Adipocyte (in vitro differentiated cells): ENCODE data around the gene CFAP47.
"Not testable (repeated sequence)": the region's sequence is repeated elsewhere in the genome, so short reads cannot be mapped to it uniquely, and the experiment has no call there.

Experiments
- DNase-seq: peaks from one replicate; pipeline ENCODE4 v3.0.0-alpha.2; 2015; ENCODE audit warnings: low read depth
- H3K27me3 ChIP-seq: replicated peaks from 2 replicates; pipeline ENCODE4 v1.7.0; 2013; ENCODE audit warnings: mild to moderate bottlenecking, low read length, moderate library complexity; ENCODE audit not compliant: control insufficient read depth, insufficient read depth
- H3K36me3 ChIP-seq: 2 replicates; pipeline ENCODE4 v1.7.0; 2013; ENCODE audit warnings: low read length, mild to moderate bottlenecking, moderate library complexity; ENCODE audit not compliant: control insufficient read depth, insufficient read depth, severe bottlenecking
- H3K4me1 ChIP-seq: 2 replicates; pipeline ENCODE4 v1.7.0; 2013; ENCODE audit warnings: mild to moderate bottlenecking, low read length, moderate library complexity; ENCODE audit not compliant: control insufficient read depth, insufficient read depth
- H3K4me3 ChIP-seq: 2 replicates; pipeline ENCODE4 v1.7.0; 2013; ENCODE audit warnings: mild to moderate bottlenecking, low read length, moderate library complexity
- H3K9ac ChIP-seq: 2 replicates; pipeline ENCODE4 v1.7.0; 2013; ENCODE audit warnings: mild to moderate bottlenecking, low read length, moderate library complexity
- H3K9me3 ChIP-seq: 2 replicates; pipeline ENCODE4 v1.7.0; 2013; ENCODE audit warnings: mild to moderate bottlenecking, low read length, moderate library complexity; ENCODE audit not compliant: control insufficient read depth

Gene CFAP47

GRCh38 chrX:36234840-36235528, 315.4 kb downstream of the CFAP47 start:
- H3K27me3 ChIP-seq, DNase-seq, H3K9me3 ChIP-seq, H3K9ac ChIP-seq, H3K4me3 ChIP-seq, H3K36me3 ChIP-seq, H3K4me1 ChIP-seq: not testable (repeated sequence)

GRCh38 chrX:36241397-36241796, 321.9 kb downstream of the CFAP47 start:
- Histone ChIP-seq H3K9me3 (no peaks in the 10 kb centered on the region), H3K4me3 (no peak overlapping the region), H3K27me3 (peaks cover 5% of the 10 kb centered on the region), H3K36me3 (no peaks in the 10 kb centered on the region), H3K4me1 (no peaks in the 10 kb centered on the region), H3K9ac (no peak overlapping the region)
- DNase-seq, result no peak

GRCh38 chrX:36266155-36266554, 346.6 kb downstream of the CFAP47 start:
- no peak for DNase-seq
- no peak overlapping the region for H3K4me3 ChIP-seq
- peaks cover 3% of the 10 kb centered on the region for H3K9me3 ChIP-seq
- no peaks in the 10 kb centered on the region for H3K27me3 ChIP-seq
- no peaks in the 10 kb centered on the region for H3K4me1 ChIP-seq
- no peaks in the 10 kb centered on the region for H3K36me3 ChIP-seq
- no peak overlapping the region for H3K9ac ChIP-seq

DNA sequence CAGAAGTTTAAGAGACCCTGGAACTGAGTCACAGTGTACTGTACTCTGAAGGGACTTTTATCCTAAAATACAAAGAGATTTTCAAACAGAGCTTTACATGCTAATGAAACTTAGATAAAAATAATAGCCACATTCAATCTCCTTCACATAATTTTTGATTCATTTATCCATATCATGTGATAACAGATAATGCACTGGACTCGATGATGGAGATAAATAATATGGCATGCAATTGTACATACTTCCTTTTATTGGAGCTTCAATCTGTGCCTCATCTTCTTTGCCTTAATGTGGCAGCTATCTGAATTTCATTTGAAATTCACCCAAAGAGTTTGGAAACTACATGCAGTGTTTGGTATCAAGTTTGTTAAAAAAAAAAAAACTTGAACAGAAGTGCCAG, 390.6 kb downstream of the CFAP47 start:
- no peak for DNase-seq
- H3K9me3 ChIP-seq, result no peaks in the 10 kb centered on the region
- H3K4me1 ChIP-seq, result no peaks in the 10 kb centered on the region
- no peaks in the 10 kb centered on the region for H3K36me3 ChIP-seq
- H3K9ac ChIP-seq, result no peak overlapping the region
- no peaks in the 10 kb centered on the region for H3K27me3 ChIP-seq
- no peak overlapping the region for H3K4me3 ChIP-seq

DNA sequence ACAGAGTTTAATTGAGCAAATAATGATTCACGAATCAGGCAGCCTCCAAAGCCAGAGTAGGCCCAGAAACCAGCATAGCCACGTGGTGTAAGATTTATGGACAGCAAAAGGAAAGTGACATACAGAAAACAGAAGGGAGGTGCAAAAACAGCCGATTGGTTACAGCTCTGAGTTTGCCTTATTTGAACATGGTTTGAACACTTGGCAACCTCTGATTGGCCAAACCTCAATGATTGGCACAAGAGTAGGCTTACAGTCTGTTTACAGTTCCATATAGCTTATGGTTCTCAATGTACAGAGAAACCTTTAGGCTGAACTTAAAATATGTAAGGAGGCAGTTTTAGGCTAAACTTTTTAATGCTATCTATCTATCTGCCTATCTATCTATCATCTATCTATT, 394.8 kb downstream of the CFAP47 start:
- no peak overlapping the region for H3K9ac ChIP-seq
- DNase-seq, result no peak
- no peaks in the 10 kb centered on the region for H3K4me1 ChIP-seq

GRCh38 chrX:36334572-36334971, 415.0 kb downstream of the CFAP47 start:
- H3K4me1 ChIP-seq, result no peaks in the 10 kb centered on the region
- H3K9me3 ChIP-seq, result no peaks in the 10 kb centered on the region
- H3K9ac ChIP-seq, result no peak overlapping the region
- no peaks in the 10 kb centered on the region for H3K36me3 ChIP-seq
- DNase-seq, result no peak
- no peak overlapping the region for H3K4me3 ChIP-seq
- H3K27me3 ChIP-seq, result no peaks in the 10 kb centered on the region

More for the DNA sequence above, 394.8 kb downstream of the CFAP47 start:
- H3K4me3 ChIP-seq, result no peak overlapping the region
- no peaks in the 10 kb centered on the region for H3K36me3 ChIP-seq
- H3K9me3 ChIP-seq, result no peaks in the 10 kb centered on the region
- H3K27me3 ChIP-seq, result no peaks in the 10 kb centered on the region

- no peaks in the 10 kb centered on the region for H3K36me3 ChIP-seq
- no peaks in the 10 kb centered on the region for H3K9me3 ChIP-seq
- no peak overlapping the region for H3K4me3 ChIP-seq
- no peaks in the 10 kb centered on the region for H3K27me3 ChIP-seq
- DNase-seq, result no peak
- H3K9ac ChIP-seq, result no peak overlapping the region
- H3K4me1 ChIP-seq, result no peaks in the 10 kb centered on the region
Observed at GRCh38 chrX:36336751-36337150, 417.2 kb downstream of the CFAP47 start.

- Histone ChIP-seq H3K4me1 (no peaks in the 10 kb centered on the region), H3K9ac (no peak overlapping the region), H3K36me3 (no peaks in the 10 kb centered on the region), H3K9me3 (no peaks in the 10 kb centered on the region), H3K4me3 (no peak overlapping the region), H3K27me3 (no peaks in the 10 kb centered on the region)
- DNase-seq, result no peak
Observed at GRCh38 chrX:36344301-36344700, 424.8 kb downstream of the CFAP47 start.

DNA sequence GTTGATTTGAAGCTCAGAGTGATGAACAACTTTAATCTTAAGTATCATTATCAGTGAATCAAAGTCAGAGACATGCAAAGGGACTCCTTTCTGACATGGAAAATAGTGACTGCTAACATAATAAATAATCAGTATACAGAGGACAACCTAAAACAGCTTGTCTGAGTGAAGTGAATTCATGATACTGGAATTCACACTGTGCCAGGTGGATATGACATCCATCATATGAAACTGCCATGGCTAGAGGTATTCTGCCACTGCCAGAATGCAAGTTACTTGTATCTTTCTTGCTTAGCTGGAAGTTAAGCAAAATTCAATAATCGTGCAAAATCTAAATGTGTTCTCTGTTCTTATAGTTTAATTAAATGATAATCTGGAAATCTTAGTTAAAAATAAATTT, 429.0 kb downstream of the CFAP47 start:
- H3K9ac ChIP-seq, result no peak overlapping the region
- H3K36me3 ChIP-seq, result no peaks in the 10 kb centered on the region
- DNase-seq, result no peak
- no peaks in the 10 kb centered on the region for H3K9me3 ChIP-seq
- H3K4me3 ChIP-seq, result no peak overlapping the region
- no peaks in the 10 kb centered on the region for H3K4me1 ChIP-seq
- no peaks in the 10 kb centered on the region for H3K27me3 ChIP-seq

GRCh38 chrX:36357855-36358254, 438.3 kb downstream of the CFAP47 start:
- Histone ChIP-seq H3K27me3 (no peaks in the 10 kb centered on the region), H3K36me3 (no peaks in the 10 kb centered on the region), H3K4me3 (no peak overlapping the region), H3K9ac (no peak overlapping the region), H3K9me3 (peaks cover 16% of the 10 kb centered on the region), H3K4me1 (no peaks in the 10 kb centered on the region)
- DNase-seq, result no peak

DNA sequence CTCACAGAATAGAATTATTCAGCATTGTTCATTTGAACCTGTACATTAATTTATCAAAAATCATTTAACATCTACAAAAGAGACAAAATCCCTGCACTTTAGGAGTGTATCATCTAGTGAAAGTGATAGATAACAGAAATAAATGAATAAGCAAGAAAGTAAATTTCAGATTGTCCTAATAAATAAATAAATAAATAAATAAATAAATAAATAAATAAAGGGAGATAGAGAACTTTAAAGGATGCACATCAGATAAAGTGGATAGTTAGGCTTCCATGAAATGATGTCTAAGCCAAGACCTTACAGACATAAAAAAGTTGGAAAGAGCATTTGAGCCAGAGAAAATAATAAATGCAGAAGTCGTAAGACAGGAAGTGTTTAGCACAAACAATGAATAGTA, 444.7 kb downstream of the CFAP47 start:
- Histone ChIP-seq H3K4me1 (no peaks in the 10 kb centered on the region), H3K36me3 (no peaks in the 10 kb centered on the region), H3K27me3 (no peaks in the 10 kb centered on the region), H3K9me3 (peaks cover 13% of the 10 kb centered on the region), H3K4me3 (no peak overlapping the region), H3K9ac (no peak overlapping the region)
- DNase-seq, result no peak

DNA sequence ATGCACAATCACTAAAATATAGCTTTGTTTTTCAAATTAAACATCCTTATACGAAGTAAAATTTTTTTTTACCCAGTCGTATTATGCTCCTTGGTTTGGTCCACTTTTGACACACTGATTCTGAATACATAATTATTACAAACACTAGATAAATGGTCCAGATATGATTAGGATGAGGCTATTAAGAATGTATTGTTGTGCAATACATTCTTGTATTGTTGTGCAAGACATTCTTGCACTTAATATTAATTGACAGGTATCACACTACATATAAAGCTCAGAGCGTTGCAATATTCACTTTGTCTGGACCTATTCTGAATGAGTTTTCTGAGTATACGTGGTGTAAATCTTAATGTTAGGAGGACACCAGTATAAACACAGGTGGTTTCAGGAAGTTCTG, 464.0 kb downstream of the CFAP47 start:
- no peak for DNase-seq
- Histone ChIP-seq H3K36me3 (no peaks in the 10 kb centered on the region), H3K4me3 (no peak overlapping the region), H3K27me3 (no peaks in the 10 kb centered on the region), H3K9me3 (no peaks in the 10 kb centered on the region), H3K4me1 (no peaks in the 10 kb centered on the region), H3K9ac (no peak overlapping the region)
